NB4 (cell line): ENCODE data around the gene KLC3.

Source experiments
- POLR2A ChIP-seq: IDR thresholded peaks from 2 replicates; pipeline ENCODE4 v1.6.1; 2011; ENCODE audit warnings: mild to moderate bottlenecking; ENCODE audit not compliant: insufficient read length; ENCODE audit errors: extremely low read depth
- TF ChIP-seq, protein P1 (sequence below): IDR thresholded peaks from one replicate; pipeline ENCODE4 v1.5.1; 2012; ENCODE audit warnings: low read depth, low read length

GRCh38 chr19:45297674-45298073 is 42.9 kb upstream of the KLC3 start:
- TF ChIP-seq POLR2A, result no peak
- TF ChIP-seq, protein P1, sequence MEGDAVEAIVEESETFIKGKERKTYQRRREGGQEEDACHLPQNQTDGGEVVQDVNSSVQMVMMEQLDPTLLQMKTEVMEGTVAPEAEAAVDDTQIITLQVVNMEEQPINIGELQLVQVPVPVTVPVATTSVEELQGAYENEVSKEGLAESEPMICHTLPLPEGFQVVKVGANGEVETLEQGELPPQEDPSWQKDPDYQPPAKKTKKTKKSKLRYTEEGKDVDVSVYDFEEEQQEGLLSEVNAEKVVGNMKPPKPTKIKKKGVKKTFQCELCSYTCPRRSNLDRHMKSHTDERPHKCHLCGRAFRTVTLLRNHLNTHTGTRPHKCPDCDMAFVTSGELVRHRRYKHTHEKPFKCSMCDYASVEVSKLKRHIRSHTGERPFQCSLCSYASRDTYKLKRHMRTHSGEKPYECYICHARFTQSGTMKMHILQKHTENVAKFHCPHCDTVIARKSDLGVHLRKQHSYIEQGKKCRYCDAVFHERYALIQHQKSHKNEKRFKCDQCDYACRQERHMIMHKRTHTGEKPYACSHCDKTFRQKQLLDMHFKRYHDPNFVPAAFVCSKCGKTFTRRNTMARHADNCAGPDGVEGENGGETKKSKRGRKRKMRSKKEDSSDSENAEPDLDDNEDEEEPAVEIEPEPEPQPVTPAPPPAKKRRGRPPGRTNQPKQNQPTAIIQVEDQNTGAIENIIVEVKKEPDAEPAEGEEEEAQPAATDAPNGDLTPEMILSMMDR, result no peak
